SW480 (cell line): ENCODE results near the gene KCND1.

Experiments used
- DNase-seq: peaks from one replicate; pipeline ENCODE4 v3.0.0-alpha.2; 2016; ENCODE audit warnings: low spot score

The KCND1 gene

GRCh38 chrX:48937054-48937907, 34.4 kb downstream of the KCND1 start:
- no peak for DNase-seq

GRCh38 chrX:48936429-48937053, 35.1 kb downstream of the KCND1 start:
- DNase-seq: no peak

GRCh38 chrX:48935301-48935670, 36.4 kb downstream of the KCND1 start:
- no peak for DNase-seq

GRCh38 chrX:48934581-48935300, 36.9 kb downstream of the KCND1 start:
- no peak for DNase-seq

GRCh38 chrX:48933757-48934156, 37.9 kb downstream of the KCND1 start:
- DNase-seq: no peak

GRCh38 chrX:48927736-48928382, 43.8 kb downstream of the KCND1 start:
- no peak for DNase-seq

- no peak for DNase-seq
Observed at GRCh38 chrX:48927123-48927522, 44.5 kb downstream of the KCND1 start.

- DNase-seq: no peak
Observed at GRCh38 chrX:48924270-48924669, 47.4 kb downstream of the KCND1 start.

- DNase-seq: no peak
Observed at GRCh38 chrX:48923771-48924170, 47.9 kb downstream of the KCND1 start.

GRCh38 chrX:48920718-48921104, 50.9 kb downstream of the KCND1 start:
- no peak for DNase-seq

- no peak for DNase-seq
Observed at GRCh38 chrX:48919947-48920717, 51.5 kb downstream of the KCND1 start.

- DNase-seq: no peak
Observed at GRCh38 chrX:48919360-48919841, 52.2 kb downstream of the KCND1 start.

GRCh38 chrX:48918643-48919340, 52.9 kb downstream of the KCND1 start, which contains the start of gene PIM2:
TSS of gene PIM2 (minus strand) at chrX:48919024. CDS start at chrX:48918834, 190 bp downstream.
- DNase-seq: peak; percentile 97

- DNase-seq: no peak
Observed at GRCh38 chrX:48918301-48918642, 53.4 kb downstream of the KCND1 start.

GRCh38 chrX:48917139-48918001, 54.3 kb downstream of the KCND1 start:
- peak; percentile 91 for DNase-seq

- DNase-seq: no peak
Observed at GRCh38 chrX:48914593-48915493, 56.8 kb downstream of the KCND1 start.

GRCh38 chrX:48913605-48914366, 57.9 kb downstream of the KCND1 start:
- no peak for DNase-seq
